HUES64 (cell line): ENCODE results near the gene PPARG.
"Not testable (repeated sequence)": the region's sequence is repeated elsewhere in the genome, so short reads cannot be mapped to it uniquely, and the experiment has no call there.

ENCODE experiments used
- H3K27ac ChIP-seq: 2 replicates; pipeline ENCODE4 v1.7.0; 2013; ENCODE audit warnings: low read depth, low read length, inconsistent platforms
- H3K27me3 ChIP-seq: 2 replicates; pipeline ENCODE4 v1.6.1; 2013; ENCODE audit warnings: mild to moderate bottlenecking, low read length; ENCODE audit not compliant: insufficient read depth
- H3K36me3 ChIP-seq: 2 replicates; pipeline ENCODE4 v1.6.1; 2013; ENCODE audit warnings: mild to moderate bottlenecking, low read length; ENCODE audit not compliant: insufficient read depth
- H3K4me1 ChIP-seq: 2 replicates; pipeline ENCODE4 v1.6.1; 2013; ENCODE audit warnings: mild to moderate bottlenecking, low read length, moderate library complexity; ENCODE audit not compliant: insufficient read depth
- H3K4me3 ChIP-seq: 2 replicates; pipeline ENCODE4 v1.5.1; 2013; ENCODE audit warnings: mild to moderate bottlenecking, low read length, moderate library complexity
- H3K9ac ChIP-seq: 2 replicates; pipeline ENCODE4 v1.6.1; 2013; ENCODE audit warnings: mild to moderate bottlenecking, low read depth, low read length
- H3K9me3 ChIP-seq: 2 replicates; pipeline ENCODE4 v1.6.1; 2013; ENCODE audit warnings: low read depth, low read length; ENCODE audit not compliant: insufficient read depth
- WGBS: fragments of 150-250, 120-280 bp; methylation state at CpG from one replicate; pipeline ENCODE4 v1.1.7; 2013; ENCODE audit warnings: missing lambda C conversion rate; 5-methylcytosine and 5-hydroxymethylcytosine counted together

The PPARG gene

GRCh38 chr3:12262173-12262572, 26.7 kb upstream of the PPARG start:
- WGBS, result 95% methylated on average over 7 of the region's 8 CpGs
- H3K36me3 ChIP-seq, result not testable (repeated sequence)

GRCh38 chr3:12265508-12265907, 23.4 kb upstream of the PPARG start:
- H3K27ac ChIP-seq, result no peak overlapping the region
- WGBS, result 80% methylated on average over 1 of the region's 1 CpG
- no peaks in the 10 kb centered on the region for H3K36me3 ChIP-seq
- H3K9ac ChIP-seq, result no peak overlapping the region
- H3K4me3 ChIP-seq, result no peak overlapping the region
- H3K27me3 ChIP-seq, result no peaks in the 10 kb centered on the region
- H3K4me1 ChIP-seq, result no peaks in the 10 kb centered on the region
- no peaks in the 10 kb centered on the region for H3K9me3 ChIP-seq

More at GRCh38 chr3:12262173-12262572, 26.7 kb upstream of the PPARG start:
- not testable (repeated sequence) for H3K27me3 ChIP-seq, H3K4me3 ChIP-seq, H3K4me1 ChIP-seq, H3K27ac ChIP-seq, H3K9me3 ChIP-seq, H3K9ac ChIP-seq

DNA sequence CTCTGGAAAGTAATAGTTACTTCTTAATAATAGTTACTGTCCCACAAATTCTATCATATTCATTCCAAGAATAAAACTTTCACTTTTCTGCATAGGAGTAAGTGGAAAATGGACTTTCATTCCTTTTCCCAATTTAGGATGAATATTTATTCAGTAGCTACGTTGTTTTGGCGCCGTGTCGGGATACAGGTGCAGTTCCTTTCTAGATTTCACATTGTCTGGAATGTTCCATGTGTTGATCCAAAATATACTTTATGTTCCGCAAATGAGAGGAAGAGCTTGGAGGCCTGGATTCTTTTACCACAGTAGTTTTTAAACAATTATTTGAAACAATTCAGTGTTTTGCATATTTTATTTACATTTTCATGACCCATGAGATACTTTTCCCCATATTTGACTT, 22.8 kb upstream of the PPARG start:
- Histone ChIP-seq H3K27me3 (no peaks in the 10 kb centered on the region), H3K4me3 (no peak overlapping the region), H3K27ac (no peak overlapping the region), H3K9me3 (no peaks in the 10 kb centered on the region), H3K4me1 (no peaks in the 10 kb centered on the region), H3K9ac (no peak overlapping the region), H3K36me3 (no peaks in the 10 kb centered on the region)
- 97% methylated on average over 4 of the region's 5 CpGs for WGBS

- H3K27me3 ChIP-seq, result no peaks in the 10 kb centered on the region
- H3K9ac ChIP-seq, result no peak overlapping the region
- WGBS, result 83% methylated on average over 3 of the region's 3 CpGs
- H3K27ac ChIP-seq, result no peak overlapping the region
- no peaks in the 10 kb centered on the region for H3K36me3 ChIP-seq
- H3K4me1 ChIP-seq, result no peaks in the 10 kb centered on the region
- H3K4me3 ChIP-seq, result no peak overlapping the region
- no peaks in the 10 kb centered on the region for H3K9me3 ChIP-seq
Measured at GRCh38 chr3:12267376-12268030, 21.4 kb upstream of the PPARG start.

GRCh38 chr3:12268049-12268735, 20.7 kb upstream of the PPARG start:
- Histone ChIP-seq H3K36me3 (no peaks in the 10 kb centered on the region), H3K4me1 (no peaks in the 10 kb centered on the region), H3K27ac (no peak overlapping the region), H3K27me3 (no peaks in the 10 kb centered on the region), H3K9ac (no peak overlapping the region), H3K9me3 (no peaks in the 10 kb centered on the region), H3K4me3 (no peak overlapping the region)
- no CpG with 5 or more reads among the region's 3 CpGs for WGBS

- Histone ChIP-seq H3K9ac (no peak overlapping the region), H3K27ac (no peak overlapping the region)
- 100% methylated on average over 4 of the region's 5 CpGs for WGBS
Measured at GRCh38 chr3:12270976-12271375, 17.9 kb upstream of the PPARG start.

GRCh38 chr3:12273045-12273695, 15.7 kb upstream of the PPARG start:
- H3K27ac ChIP-seq, result no peak overlapping the region
- no peak overlapping the region for H3K4me3 ChIP-seq
- 100% methylated on average over 2 of the region's 2 CpGs for WGBS
- H3K27me3 ChIP-seq, result no peaks in the 10 kb centered on the region
- H3K4me1 ChIP-seq, result no peaks in the 10 kb centered on the region
- H3K9ac ChIP-seq, result no peak overlapping the region
- H3K36me3 ChIP-seq, result no peaks in the 10 kb centered on the region
- H3K9me3 ChIP-seq, result no peaks in the 10 kb centered on the region

More at GRCh38 chr3:12270976-12271375, 17.9 kb upstream of the PPARG start:
- no peaks in the 10 kb centered on the region for H3K27me3 ChIP-seq
- no peaks in the 10 kb centered on the region for H3K36me3 ChIP-seq
- no peak overlapping the region for H3K4me3 ChIP-seq
- H3K4me1 ChIP-seq, result no peaks in the 10 kb centered on the region
- H3K9me3 ChIP-seq, result no peaks in the 10 kb centered on the region

DNA sequence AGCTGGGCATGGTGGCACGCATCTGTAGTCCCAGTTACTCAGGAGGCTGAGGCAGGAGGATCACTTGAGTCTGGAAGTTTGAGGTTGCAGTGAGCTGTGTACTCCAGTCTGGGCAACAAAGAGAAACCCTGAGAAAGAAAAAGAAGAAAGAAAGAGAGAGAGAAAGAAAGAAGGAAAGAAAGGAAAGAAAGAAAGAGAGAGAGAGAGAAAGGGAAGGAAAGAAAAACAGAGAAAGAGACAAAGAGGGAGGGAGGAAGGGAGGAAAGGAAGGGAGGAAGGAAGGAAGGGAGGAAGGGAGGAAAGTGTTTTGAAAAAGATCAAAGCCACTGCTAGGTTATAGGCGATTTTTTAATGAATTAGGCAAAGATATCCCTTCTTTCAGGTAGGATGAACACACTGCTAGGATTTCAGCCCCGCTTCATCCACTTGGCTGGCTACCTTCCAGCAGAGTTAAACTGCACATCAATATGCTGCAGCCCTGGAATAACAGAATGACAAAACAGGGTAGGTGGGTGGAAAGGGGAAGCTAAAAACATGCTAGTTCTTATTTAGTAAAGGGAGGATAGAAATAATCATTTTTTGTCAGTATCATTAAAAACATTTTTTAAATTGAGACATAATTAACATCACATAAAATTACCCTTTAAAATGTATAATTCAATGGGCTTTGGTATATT, 12.8 kb upstream of the PPARG start:
- Histone ChIP-seq H3K36me3 (no peaks in the 10 kb centered on the region), H3K9ac (no peak overlapping the region), H3K27me3 (no peaks in the 10 kb centered on the region), H3K9me3 (no peaks in the 10 kb centered on the region), H3K4me3 (no peak overlapping the region), H3K4me1 (no peaks in the 10 kb centered on the region), H3K27ac (no peak overlapping the region)
- WGBS, result 87% methylated on average over 3 of the region's 3 CpGs

DNA sequence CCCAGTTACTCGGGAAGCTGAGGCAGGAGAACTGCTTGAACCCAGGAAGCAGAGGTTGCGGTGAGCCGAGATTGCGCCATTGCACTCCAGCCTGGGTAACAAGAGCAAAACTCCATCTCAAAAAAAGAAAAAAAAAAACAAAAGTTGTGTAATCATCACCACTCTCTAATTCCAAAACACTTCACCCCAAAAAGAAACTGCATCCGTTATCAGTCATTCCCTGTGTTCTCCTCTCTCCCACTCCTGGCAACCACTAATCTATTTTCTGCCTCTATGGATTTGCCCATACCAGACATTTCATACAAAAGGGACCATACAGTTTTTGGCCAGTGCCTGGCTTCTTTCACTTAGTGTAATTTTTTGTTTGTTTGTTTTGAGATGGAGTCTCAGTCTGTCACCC, 12.0 kb upstream of the PPARG start:
- not testable (repeated sequence) for H3K27me3 ChIP-seq, H3K4me3 ChIP-seq
- WGBS, result 94% methylated on average over 5 of the region's 5 CpGs

GRCh38 chr3:12278566-12278965, 10.3 kb upstream of the PPARG start:
- 91% methylated on average over 3 of the region's 3 CpGs for WGBS
- Histone ChIP-seq H3K27ac (no peak overlapping the region), H3K36me3 (no peaks in the 10 kb centered on the region), H3K9ac (no peak overlapping the region), H3K9me3 (no peaks in the 10 kb centered on the region), H3K4me3 (no peak overlapping the region), H3K4me1 (no peaks in the 10 kb centered on the region), H3K27me3 (no peaks in the 10 kb centered on the region)

More for the DNA sequence above, 12.0 kb upstream of the PPARG start:
- H3K9me3 ChIP-seq, H3K27ac ChIP-seq, H3K4me1 ChIP-seq, H3K9ac ChIP-seq, H3K36me3 ChIP-seq: not testable (repeated sequence)
